ENCODE measurements around the gene KRT80. TPM values are rescaled to one million over a fixed set of nuclear protein-coding genes. Genes with fewer than 3 reads are reported as not detected.

Gene KRT80
- total RNA-seq, 2 donors from 2014 or later, result 0.30 to 1.5 TPM

DNA sequence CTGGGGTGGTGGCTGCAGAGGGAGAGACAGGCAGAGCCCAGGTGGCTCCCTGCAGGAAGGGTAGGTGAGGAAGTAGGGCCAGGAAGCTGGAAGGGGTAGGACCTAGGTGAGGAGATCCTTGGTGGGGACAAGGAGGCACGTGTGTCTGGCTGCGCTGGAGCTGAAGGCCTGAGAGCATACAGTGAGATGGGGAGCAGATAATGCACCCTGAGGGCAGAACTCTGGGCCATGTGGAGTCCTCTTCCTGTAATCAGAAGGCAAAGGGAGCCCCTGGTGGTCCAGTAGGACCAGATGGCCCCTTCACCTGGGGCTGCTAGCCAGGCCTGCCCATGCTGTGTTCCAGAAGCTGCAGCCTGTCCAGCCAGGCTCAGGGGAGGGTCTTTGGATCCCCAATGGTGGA, 15.3 kb upstream of the KRT80 start:
- Histone ChIP-seq H3K4me1 (peaks cover 0 to 27% of the 10 kb centered on the region in 2 donors), H3K9me3 (no peaks in the 10 kb centered on the region), H3K27me3 (peaks cover 0 to 4% of the 10 kb centered on the region in 2 donors), H3K36me3 (no peaks in the 10 kb centered on the region), H3K4me3 (no peak overlapping the region), H3K27ac (no peak overlapping the region)
- TF ChIP-seq, protein P1, sequence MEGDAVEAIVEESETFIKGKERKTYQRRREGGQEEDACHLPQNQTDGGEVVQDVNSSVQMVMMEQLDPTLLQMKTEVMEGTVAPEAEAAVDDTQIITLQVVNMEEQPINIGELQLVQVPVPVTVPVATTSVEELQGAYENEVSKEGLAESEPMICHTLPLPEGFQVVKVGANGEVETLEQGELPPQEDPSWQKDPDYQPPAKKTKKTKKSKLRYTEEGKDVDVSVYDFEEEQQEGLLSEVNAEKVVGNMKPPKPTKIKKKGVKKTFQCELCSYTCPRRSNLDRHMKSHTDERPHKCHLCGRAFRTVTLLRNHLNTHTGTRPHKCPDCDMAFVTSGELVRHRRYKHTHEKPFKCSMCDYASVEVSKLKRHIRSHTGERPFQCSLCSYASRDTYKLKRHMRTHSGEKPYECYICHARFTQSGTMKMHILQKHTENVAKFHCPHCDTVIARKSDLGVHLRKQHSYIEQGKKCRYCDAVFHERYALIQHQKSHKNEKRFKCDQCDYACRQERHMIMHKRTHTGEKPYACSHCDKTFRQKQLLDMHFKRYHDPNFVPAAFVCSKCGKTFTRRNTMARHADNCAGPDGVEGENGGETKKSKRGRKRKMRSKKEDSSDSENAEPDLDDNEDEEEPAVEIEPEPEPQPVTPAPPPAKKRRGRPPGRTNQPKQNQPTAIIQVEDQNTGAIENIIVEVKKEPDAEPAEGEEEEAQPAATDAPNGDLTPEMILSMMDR (IDR thresholded peaks at IDR 0.05), result no peak
- no peak for DNase-seq (ENCODE audit: low spot score)

DNA sequence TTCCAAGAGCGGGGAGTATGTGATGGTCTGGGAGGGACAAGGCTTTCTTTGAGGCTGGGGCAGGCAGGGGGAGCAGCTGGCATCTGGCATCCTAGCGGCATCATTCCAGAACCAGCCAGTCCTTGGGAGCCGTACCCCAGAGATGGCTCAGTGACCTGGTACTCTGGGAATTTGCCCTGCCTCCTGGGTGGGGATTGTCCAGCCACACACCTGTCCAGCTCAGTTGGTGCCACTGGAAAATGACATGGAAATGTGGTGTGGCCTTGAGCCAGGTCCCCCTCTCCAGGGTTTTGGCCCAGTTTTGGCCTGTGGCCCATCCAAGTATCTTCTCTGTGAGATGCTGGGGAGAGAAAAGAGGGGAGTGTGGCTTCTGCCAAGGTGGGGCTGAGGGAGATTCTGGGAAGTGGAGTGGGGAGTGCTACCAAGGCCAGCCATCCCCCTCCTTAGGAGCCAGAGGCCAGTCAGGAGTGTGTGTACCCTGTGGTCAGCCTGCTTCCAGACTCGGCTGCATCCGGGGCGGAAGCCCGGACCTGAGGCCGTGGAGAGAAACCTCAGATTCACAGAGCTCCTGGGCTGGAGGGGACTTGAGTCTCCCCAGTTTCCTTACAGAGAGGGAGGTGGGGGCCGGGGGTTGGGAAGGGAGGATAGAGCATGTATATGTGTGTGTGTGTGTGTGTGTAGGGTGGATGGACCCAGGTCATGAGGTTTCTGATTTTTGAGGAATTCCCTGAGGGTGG, 14.7 kb upstream of the KRT80 start:
- no peaks in the 10 kb centered on the region for H3K9me3 ChIP-seq
- H3K4me1 ChIP-seq, result peaks cover 0 to 28% of the 10 kb centered on the region in 2 donors
- no peak overlapping the region for H3K27ac ChIP-seq
- H3K36me3 ChIP-seq, result no peaks in the 10 kb centered on the region
- no peak for DNase-seq (ENCODE audit: low spot score)
- peaks cover 0 to 4% of the 10 kb centered on the region in 2 donors for H3K27me3 ChIP-seq
- H3K4me3 ChIP-seq, result no peak overlapping the region
- TF ChIP-seq, protein P1 (IDR thresholded peaks at IDR 0.05), result no peak

DNA sequence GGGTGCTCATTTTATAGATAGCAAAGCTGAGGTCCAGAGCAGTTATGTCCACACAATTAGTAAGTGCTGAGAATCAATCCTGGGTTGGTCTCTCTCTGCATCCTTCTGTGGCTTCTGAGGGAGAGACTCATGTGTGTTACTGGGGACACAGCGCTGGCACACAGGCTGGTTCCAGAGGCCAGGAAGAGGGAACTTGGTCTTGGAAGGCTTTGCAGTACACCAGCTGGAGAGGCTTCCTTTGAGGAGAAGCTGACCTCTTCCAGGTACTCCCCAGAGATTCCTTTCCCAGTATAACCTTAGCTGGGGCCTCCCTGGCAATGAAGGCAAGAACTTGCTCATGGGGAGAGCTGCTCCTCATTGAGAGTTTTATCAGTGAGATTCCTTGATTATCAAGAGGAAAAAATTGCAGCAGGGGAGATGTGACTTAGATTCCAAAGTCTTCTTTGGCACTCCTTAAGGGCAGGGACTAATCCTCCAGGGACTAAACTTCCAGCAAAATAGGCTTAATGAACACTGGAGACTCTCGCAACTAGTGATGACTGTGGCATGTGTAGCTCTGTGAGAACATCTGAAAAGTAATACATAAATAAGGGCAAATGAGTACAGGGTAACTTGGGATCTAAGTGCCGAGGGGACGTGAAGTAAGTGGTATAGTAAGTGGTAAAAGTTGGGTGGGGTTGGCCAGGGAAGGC, 13.9 kb upstream of the KRT80 start:
- no peak overlapping the region for H3K27ac ChIP-seq
- H3K27me3 ChIP-seq, result peaks cover 0 to 4% of the 10 kb centered on the region in 2 donors
- TF ChIP-seq, protein P1 (IDR thresholded peaks at IDR 0.05), result no peak
- H3K9me3 ChIP-seq, result no peaks in the 10 kb centered on the region
- H3K4me1 ChIP-seq, result peaks cover 0 to 28% of the 10 kb centered on the region in 2 donors
- H3K4me3 ChIP-seq, result no peak overlapping the region
- DNase-seq (ENCODE audit: low spot score), result no peak
- H3K36me3 ChIP-seq, result no peaks in the 10 kb centered on the region

DNA sequence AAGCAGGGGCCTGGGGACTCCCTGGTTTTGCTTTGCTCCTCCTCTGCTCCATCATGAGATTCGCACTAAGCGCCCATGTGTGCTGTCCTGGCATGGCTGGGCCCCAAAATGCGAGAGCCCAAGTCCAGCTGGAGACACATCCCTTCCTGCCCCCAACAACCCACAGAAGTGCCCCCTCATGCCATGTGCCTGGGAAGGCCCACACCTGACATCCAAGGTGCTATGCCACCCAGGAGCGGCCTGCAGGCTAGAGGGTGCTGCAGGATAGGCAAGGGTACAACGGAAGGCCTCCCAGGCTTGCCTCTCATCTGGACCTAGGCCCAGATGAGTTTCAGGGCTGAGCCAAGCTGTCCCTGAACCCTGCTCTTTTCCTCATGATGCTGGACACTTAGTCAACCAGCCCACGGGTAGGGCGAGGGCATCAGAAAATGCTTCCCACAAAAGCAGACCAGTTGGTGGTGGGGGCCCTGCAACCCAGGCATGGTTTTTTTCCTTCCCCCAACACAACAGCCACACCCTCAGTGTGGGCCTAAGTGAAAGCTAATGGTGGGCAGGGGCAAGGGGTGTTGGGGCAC, 13.2 kb upstream of the KRT80 start:
- TF ChIP-seq, protein P1 (IDR thresholded peaks at IDR 0.05), result no peak
- no peak for DNase-seq (ENCODE audit: low spot score)

DNA sequence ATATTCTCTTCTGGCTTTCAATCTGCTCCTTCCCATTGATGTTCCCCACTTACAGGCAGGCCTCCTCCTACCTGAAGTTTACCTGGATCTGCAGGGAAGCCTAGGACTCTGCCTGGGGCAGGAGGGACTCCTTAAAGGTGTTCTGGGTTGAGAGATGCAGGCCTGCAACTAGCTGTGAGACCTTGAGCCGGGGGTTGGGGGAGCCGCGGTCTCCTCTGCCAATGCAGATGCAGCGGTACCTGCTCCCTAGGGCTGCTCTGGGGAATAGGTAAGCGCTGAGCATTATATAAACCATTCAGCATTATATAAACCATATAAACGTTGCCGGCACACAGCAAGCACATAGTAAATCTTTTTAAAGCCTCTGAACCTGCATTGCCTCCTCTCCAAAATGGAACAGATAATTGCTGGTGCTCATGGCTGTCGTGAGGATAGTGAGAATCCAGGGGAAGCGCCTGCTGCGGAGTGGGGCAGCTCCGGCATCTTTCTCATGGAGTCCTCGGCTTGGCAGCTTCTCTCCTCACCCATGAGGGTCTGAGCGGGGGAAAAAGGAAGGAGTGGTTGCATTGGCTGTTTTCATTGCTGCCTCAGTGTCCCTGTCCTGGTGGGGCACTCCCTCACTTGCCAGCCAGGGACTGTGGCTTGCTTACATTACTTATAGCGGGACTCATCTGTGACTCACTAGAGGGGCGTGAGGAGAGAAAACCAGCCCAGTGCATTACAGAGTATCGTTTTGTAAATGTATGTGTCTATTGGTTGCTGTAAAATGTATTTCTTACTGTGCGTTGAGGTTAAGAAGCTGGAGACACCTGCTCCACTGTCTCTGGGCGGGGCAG, 12.5 kb upstream of the KRT80 start:
- Histone ChIP-seq H3K27ac (no peak overlapping the region), H3K27me3 (peaks cover 0 to 3% of the 10 kb centered on the region in 2 donors), H3K4me3 (no peak overlapping the region), H3K36me3 (no peaks in the 10 kb centered on the region), H3K4me1 (peaks cover 0 to 38% of the 10 kb centered on the region in 2 donors), H3K9me3 (no peaks in the 10 kb centered on the region)
- TF ChIP-seq, protein P1 (IDR thresholded peaks at IDR 0.05), result no peak
- no peak for DNase-seq (ENCODE audit: low spot score)

More for the DNA sequence above, 13.2 kb upstream of the KRT80 start:
- H3K4me1 ChIP-seq, result peaks cover 0 to 31% of the 10 kb centered on the region in 2 donors
- H3K36me3 ChIP-seq, result no peaks in the 10 kb centered on the region
- no peak overlapping the region for H3K27ac ChIP-seq
- H3K4me3 ChIP-seq, result no peak overlapping the region
- no peaks in the 10 kb centered on the region for H3K9me3 ChIP-seq
- peaks cover 0 to 4% of the 10 kb centered on the region in 2 donors for H3K27me3 ChIP-seq

Measured in right atrium auricular region (tissue), 2 donors.